Endothelial cell of umbilical vein (primary cell): ENCODE measurements around the gene SLIT1. TPM values are rescaled to one million over a fixed set of nuclear protein-coding genes. Genes with fewer than 3 reads are reported as not detected.

ENCODE experiments used
- BruUV-seq: library from RNA; stranded (reverse); fragments of 400-500 nt; replicated peaks from 2 replicates; lab custom pipeline; 2021; lab: Mats Ljungman, UMichigan
- CTCF ChIA-PET: fragments of 300-600, 350-600 bp; sonication (Branson Sonifier 250); formaldehyde crosslinking; loops from one replicate; lab custom pipeline; 2021; ENCODE audit warnings: antibody characterized with exemption, inconsistent platforms; lab: Charles Lee
- POLR2A ChIA-PET: fragments of 300-600, 350-600 bp; sonication (Branson Sonifier 250); formaldehyde crosslinking; loops from one replicate; lab custom pipeline; 2021; ENCODE audit warnings: antibody characterized with exemption, inconsistent platforms; lab: Charles Lee
- DNase-seq: peaks from one replicate; pipeline ENCODE4 v3.0.0-alpha.2; 2011; ENCODE audit warnings: low read depth, low spot score
- FAIRE-seq: peaks from 2 replicates; lab custom pipeline; 2011; peaks lifted over from hg19 to GRCh38; lab: Jason Lieb, UNC
- H2AFZ ChIP-seq: 2 replicates; pipeline ENCODE4 v1.6.0; 2012; ENCODE audit warnings: low read depth, low read length, control low read depth, inconsistent platforms
- H3K27ac ChIP-seq: 2 replicates; pipeline ENCODE4 v1.5.1; 2011; ENCODE audit warnings: low read depth, mild to moderate bottlenecking, control low read depth, low read length, moderate library complexity; ENCODE audit not compliant: insufficient read depth
- H3K27me3 ChIP-seq, 2 experiments: 2 replicates each; pipeline versions ENCODE4 v1.6.0 to v1.6.1; 2011; ENCODE audit warnings: low read length in 2 of 2, mixed read lengths in 1 of 2; ENCODE audit not compliant: control insufficient read depth in 2 of 2, insufficient read depth in 2 of 2
- H3K36me3 ChIP-seq, 2 experiments: 2 replicates in 1 of 2; 3 replicates in 1 of 2; pipeline ENCODE4 v1.5.1; 2011; ENCODE audit warnings: low read length in 2 of 2, mild to moderate bottlenecking in 1 of 2, moderate library complexity in 1 of 2; ENCODE audit not compliant: control insufficient read depth in 2 of 2, insufficient read depth in 2 of 2; ENCODE audit errors: extremely low read depth in 1 of 2
- H3K4me1 ChIP-seq: 3 replicates; pipeline ENCODE4 v1.5.1; 2011; ENCODE audit warnings: mild to moderate bottlenecking, low read length; ENCODE audit not compliant: control insufficient read depth, insufficient read depth; ENCODE audit errors: extremely low read depth
- H3K4me2 ChIP-seq: 2 replicates; pipeline ENCODE4 v1.6.1; 2011; ENCODE audit warnings: low read length, control low read depth, mixed read lengths; ENCODE audit not compliant: insufficient read depth
- H3K4me3 ChIP-seq, 3 experiments: fragments of 200-600 bp in 1 of 3; sonication (generic), shearing (Covaris generic) in 1 of 3; replicated peaks in 1 of 3; 2 replicates each; pipeline ENCODE4 v1.5.1; 2011 to 2016; ENCODE audit warnings: control low read depth in 3 of 3, low read length in 3 of 3, mild to moderate bottlenecking in 2 of 3, inconsistent platforms in 1 of 3, low read depth in 1 of 3, moderate library complexity in 1 of 3; ENCODE audit not compliant: insufficient read depth in 1 of 3
- H3K79me2 ChIP-seq: 2 replicates; pipeline ENCODE4 v1.6.0; 2012; ENCODE audit warnings: low read length, inconsistent platforms; ENCODE audit not compliant: control insufficient read depth, insufficient read depth
- H3K9ac ChIP-seq: replicated peaks from 2 replicates; pipeline ENCODE3; 2011; ENCODE audit warnings: low read length, control low read depth; ENCODE audit not compliant: insufficient read depth; ENCODE audit errors: extremely low read depth
- H3K9me1 ChIP-seq: replicated peaks from 3 replicates; pipeline ENCODE4 v1.6.0; 2011; ENCODE audit warnings: mild to moderate bottlenecking, low read length; ENCODE audit not compliant: control insufficient read depth, insufficient read depth; ENCODE audit errors: extremely low read depth
- H3K9me3 ChIP-seq: replicated peaks from 2 replicates; pipeline ENCODE4 v1.5.1; 2012; ENCODE audit warnings: low read length, inconsistent platforms; ENCODE audit not compliant: control insufficient read depth, insufficient read depth
- H4K20me1 ChIP-seq: replicated peaks from 2 replicates; pipeline ENCODE3; 2011; ENCODE audit warnings: mild to moderate bottlenecking, low read length; ENCODE audit not compliant: control insufficient read depth, insufficient read depth; ENCODE audit errors: extremely low read depth
- EZH2 ChIP-seq: IDR thresholded peaks from 2 replicates; pipeline ENCODE4 v1.6.1; 2012; ENCODE audit warnings: borderline replicate concordance, low read depth, mild to moderate bottlenecking, moderate library complexity, low read length, inconsistent platforms; ENCODE audit not compliant: severe bottlenecking
- GATA2 ChIP-seq: IDR thresholded peaks from 2 replicates; pipeline ENCODE4 v1.7.0; 2011; ENCODE audit warnings: low read depth, mild to moderate bottlenecking, moderate library complexity, mixed read lengths, low read length; ENCODE audit not compliant: insufficient read length, insufficient read depth
- JUN ChIP-seq: IDR thresholded peaks from 2 replicates; pipeline ENCODE4 v1.6.1; 2011; ENCODE audit warnings: borderline replicate concordance, low read depth; ENCODE audit not compliant: insufficient read length, insufficient read depth
- dilution Hi-C: fragments of 300-500 bp; cut with MboI; formaldehyde crosslinking; loops from one replicate; pipeline ENCODE4 v1.15.0; 2019; ENCODE audit warnings: low sequenced_read_pairs; ENCODE audit not compliant: extremely low pct_ligation_motif_present
- intact Hi-C: fragments of 100-400 bp; cut with micrococcal nuclease; formaldehyde crosslinking; loops from one replicate; pipeline ENCODE4 v1.10.0; 2022
- polyA plus RNA-seq, 4 experiments: library from polyadenylated mRNA; depleted of rRNA in 3 of 4; stranded (reverse) in 3 of 4; unstranded in 1 of 4; fragments of >200 nt; gene quantifications; 2 replicates each; pipeline versions ENCODE4 v1.2.1 to v1.2.3, GENCODE V29; 2011 to 2012; ENCODE audit warnings: missing spikeins in 1 of 4
- total RNA-seq: library from RNA; stranded (reverse); gene quantifications from 2 replicates; pipeline ENCODE4 v1.2.3, GENCODE V29; 2021
- TF ChIP-seq, protein P1 (sequence below): IDR thresholded peaks from 2 replicates; pipeline ENCODE4 v1.6.1; 2011; ENCODE audit not compliant: insufficient read depth, insufficient read length
- TF ChIP-seq, protein P2 (sequence below), 2 donors: IDR thresholded peaks; 1 replicate in 1 of 2; 2 replicates in 1 of 2; pipeline ENCODE4 v1.5.1; 2011; ENCODE audit warnings: low read length in 2 of 2, mild to moderate bottlenecking in 2 of 2, moderate library complexity in 2 of 2, control low read depth in 1 of 2, inconsistent platforms in 1 of 2, low read depth in 1 of 2; ENCODE audit not compliant: insufficient read depth in 1 of 2; ENCODE audit errors: extremely low read depth in 1 of 2

SLIT1 gene
- total and polyA plus RNA-seq, 2 donors (not counting 3 experiments of a cell fraction or from before 2014, with no cell fraction given), result 0.04 to 0.20 TPM

DNA sequence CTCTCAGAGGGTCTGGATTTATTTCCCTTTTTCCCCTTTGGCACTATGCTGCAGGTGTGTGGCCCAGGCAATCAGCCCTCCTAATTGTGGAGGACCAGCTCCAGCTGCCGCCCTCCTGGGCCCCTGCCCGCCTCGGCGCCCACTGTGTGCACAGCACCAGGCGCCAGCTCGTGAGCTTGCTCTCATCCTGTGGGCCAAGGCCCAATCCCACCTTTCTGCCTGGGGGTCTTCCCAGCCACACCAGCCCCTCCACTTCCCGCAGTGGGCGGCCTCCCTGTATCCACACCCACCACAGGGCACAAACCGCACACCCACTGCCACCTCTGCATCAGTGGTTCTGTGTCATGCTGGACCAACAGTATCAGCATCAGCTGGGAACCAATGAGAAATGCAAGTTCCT lies 25.5 kb upstream of the SLIT1 start:
- ChIA-PET CTCF (interaction anchor here (0.7 to 13.0 kb wide), 37 partner anchors 10 to 837 kb away, joined by 3 to 397 read pairs (median 5); no protein-coding TSS in a partner anchor), POLR2A (no interaction called here)
- TF ChIP-seq JUN (no peak), EZH2 (no peak)
- dilution Hi-C loops (no loop called here), intact Hi-C loops (loop anchor here (2.0 to 10.0 kb wide), 2 partner anchors 72 to 376 kb away; partner anchors contain the start of gene LCOR)
- DNase-seq, result no peak
- H3K4me3 ChIP-seq, result no peak overlapping the region
- no peaks in the 10 kb centered on the region for H3K79me2 ChIP-seq
- H3K4me2 ChIP-seq, result no peak overlapping the region
- H3K9me3 ChIP-seq, result no peaks in the 10 kb centered on the region
- H2AFZ ChIP-seq, result no peak overlapping the region
- H3K4me1 ChIP-seq, result no peaks in the 10 kb centered on the region
- H3K9me1 ChIP-seq, result no peaks in the 10 kb centered on the region
- FAIRE-seq, result no peak
- H3K36me3 ChIP-seq, result no peaks in the 10 kb centered on the region
- H3K27me3 ChIP-seq, result no peaks in the 10 kb centered on the region
- BruUV-seq, result no TSS peak
- no peak overlapping the region for H3K9ac ChIP-seq
- H3K27ac ChIP-seq, result no peak overlapping the region
- H4K20me1 ChIP-seq, result no peaks in the 10 kb centered on the region

DNA sequence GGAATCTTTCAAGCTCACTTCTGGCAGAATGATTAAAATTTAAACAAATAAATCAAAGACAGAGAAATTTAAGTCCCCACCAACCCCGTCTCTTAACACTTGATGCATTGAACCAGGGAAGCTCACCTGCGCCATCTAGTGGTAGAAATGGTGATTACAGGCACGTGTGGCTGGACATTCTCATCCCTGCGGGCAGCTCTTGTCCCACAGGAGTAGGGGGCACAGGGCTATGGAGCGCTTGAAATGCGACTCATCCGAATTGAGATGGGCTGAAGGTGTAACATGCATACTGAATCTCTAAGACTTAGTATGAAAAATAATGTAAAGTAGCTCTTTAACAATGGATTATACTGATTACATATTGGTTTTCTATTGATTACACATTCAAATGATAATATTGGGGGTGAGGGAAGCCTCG lies 24.8 kb upstream of the SLIT1 start:
- peak; percentile 85 for DNase-seq

More for the DNA sequence above, 24.8 kb upstream of the SLIT1 start:
- Histone ChIP-seq H3K36me3 (no peaks in the 10 kb centered on the region), H3K79me2 (no peaks in the 10 kb centered on the region), H3K9ac (no peak overlapping the region), H3K4me1 (no peaks in the 10 kb centered on the region), H4K20me1 (no peaks in the 10 kb centered on the region), H2AFZ (no peak overlapping the region), H3K4me2 (no peak overlapping the region), H3K9me3 (no peaks in the 10 kb centered on the region), H3K27ac (no peak overlapping the region), H3K9me1 (no peaks in the 10 kb centered on the region), H3K27me3 (no peaks in the 10 kb centered on the region), H3K4me3 (no peak overlapping the region)
- no TSS peak for BruUV-seq
- ChIA-PET POLR2A (no interaction called here), CTCF (interaction anchor here (0.6 to 13.0 kb wide), 57 partner anchors 8 to 840 kb away, joined by 3 to 397 read pairs (median 4); partner anchors contain the start of genes RRP12 and SLIT1)
- TF ChIP-seq, protein P1, sequence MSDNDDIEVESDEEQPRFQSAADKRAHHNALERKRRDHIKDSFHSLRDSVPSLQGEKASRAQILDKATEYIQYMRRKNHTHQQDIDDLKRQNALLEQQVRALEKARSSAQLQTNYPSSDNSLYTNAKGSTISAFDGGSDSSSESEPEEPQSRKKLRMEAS, result peak; percentile 43
- TF ChIP-seq, protein P2, sequence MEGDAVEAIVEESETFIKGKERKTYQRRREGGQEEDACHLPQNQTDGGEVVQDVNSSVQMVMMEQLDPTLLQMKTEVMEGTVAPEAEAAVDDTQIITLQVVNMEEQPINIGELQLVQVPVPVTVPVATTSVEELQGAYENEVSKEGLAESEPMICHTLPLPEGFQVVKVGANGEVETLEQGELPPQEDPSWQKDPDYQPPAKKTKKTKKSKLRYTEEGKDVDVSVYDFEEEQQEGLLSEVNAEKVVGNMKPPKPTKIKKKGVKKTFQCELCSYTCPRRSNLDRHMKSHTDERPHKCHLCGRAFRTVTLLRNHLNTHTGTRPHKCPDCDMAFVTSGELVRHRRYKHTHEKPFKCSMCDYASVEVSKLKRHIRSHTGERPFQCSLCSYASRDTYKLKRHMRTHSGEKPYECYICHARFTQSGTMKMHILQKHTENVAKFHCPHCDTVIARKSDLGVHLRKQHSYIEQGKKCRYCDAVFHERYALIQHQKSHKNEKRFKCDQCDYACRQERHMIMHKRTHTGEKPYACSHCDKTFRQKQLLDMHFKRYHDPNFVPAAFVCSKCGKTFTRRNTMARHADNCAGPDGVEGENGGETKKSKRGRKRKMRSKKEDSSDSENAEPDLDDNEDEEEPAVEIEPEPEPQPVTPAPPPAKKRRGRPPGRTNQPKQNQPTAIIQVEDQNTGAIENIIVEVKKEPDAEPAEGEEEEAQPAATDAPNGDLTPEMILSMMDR (IDR thresholded peaks at IDR 0.05; ENCODE audit: extremely low read depth in 1 of 2, insufficient read depth in 1 of 2, low read depth in 1 of 2, low read length in 2 of 2), result peak; percentile 88 to 91
- TF ChIP-seq GATA2, result no peak
- dilution Hi-C loops, result no loop called here
- intact Hi-C loops, result loop anchor here (1.0 to 10.0 kb wide), 7 partner anchors 24 to 445 kb away; partner anchors contain the start of gene LCOR
- FAIRE-seq, result peak; percentile 81
